ENCODE measurements around the gene SSR2.

- TF ChIP-seq EZH2phosphoT487 (conservative IDR thresholded peaks at IDR 0.05; ENCODE audit: low read length), result no peak
- TF ChIP-seq, protein P1, sequence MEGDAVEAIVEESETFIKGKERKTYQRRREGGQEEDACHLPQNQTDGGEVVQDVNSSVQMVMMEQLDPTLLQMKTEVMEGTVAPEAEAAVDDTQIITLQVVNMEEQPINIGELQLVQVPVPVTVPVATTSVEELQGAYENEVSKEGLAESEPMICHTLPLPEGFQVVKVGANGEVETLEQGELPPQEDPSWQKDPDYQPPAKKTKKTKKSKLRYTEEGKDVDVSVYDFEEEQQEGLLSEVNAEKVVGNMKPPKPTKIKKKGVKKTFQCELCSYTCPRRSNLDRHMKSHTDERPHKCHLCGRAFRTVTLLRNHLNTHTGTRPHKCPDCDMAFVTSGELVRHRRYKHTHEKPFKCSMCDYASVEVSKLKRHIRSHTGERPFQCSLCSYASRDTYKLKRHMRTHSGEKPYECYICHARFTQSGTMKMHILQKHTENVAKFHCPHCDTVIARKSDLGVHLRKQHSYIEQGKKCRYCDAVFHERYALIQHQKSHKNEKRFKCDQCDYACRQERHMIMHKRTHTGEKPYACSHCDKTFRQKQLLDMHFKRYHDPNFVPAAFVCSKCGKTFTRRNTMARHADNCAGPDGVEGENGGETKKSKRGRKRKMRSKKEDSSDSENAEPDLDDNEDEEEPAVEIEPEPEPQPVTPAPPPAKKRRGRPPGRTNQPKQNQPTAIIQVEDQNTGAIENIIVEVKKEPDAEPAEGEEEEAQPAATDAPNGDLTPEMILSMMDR (IDR thresholded peaks at IDR 0.05; ENCODE audit: insufficient read depth, low read length, poor library complexity, severe bottlenecking), result no peak
These were observed 34.7 kb upstream of the SSR2 start for GRCh38 chr1:156055281-156056048.
